HG02981 (cell line): ENCODE results near the gene KLHDC8A.
"Not testable (repeated sequence)": the region's sequence is repeated elsewhere in the genome, so short reads cannot be mapped to it uniquely, and the experiment has no call there.

Experiments used
- ATAC-seq: cut with Tn5 transposase; IDR thresholded peaks from one replicate; pipeline ENCODE4 v1.9.1; 2021; ENCODE audit warnings: mild to moderate bottlenecking, moderate library complexity; ENCODE audit not compliant: unreplicated experiment

The KLHDC8A gene

GRCh38 chr1:205298191-205298994, 58.3 kb downstream of the KLHDC8A start:
- no peak for ATAC-seq

DNA sequence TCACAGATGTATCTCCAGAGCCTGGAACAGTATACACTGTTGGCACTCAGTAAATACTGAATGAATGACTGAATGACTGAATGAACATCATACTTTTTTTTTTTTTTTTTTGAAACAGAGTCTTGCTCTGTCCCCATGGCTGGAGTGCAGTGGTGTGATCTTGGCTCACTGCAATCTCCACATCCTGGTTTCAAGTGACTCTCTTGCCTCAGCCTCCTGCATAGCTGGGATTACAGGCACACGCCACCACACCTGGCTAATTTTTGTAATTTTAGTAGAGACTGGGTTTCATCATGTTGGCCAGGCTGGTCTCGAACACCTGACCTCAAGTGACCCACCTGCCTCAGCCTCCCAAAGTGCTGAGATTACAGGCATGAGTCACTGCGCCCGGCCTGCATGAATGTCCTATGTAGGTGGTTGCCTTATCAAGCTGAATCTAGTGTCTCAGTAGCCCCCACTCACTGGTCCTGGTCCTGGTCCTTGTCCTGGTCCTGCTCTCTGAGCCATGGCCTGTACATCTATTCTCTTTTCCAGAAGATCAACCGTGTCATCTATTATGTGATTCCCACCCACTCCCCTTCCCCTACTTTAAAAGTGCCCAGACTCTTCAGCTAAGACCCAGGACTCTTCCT, 59.1 kb downstream of the KLHDC8A start:
- ATAC-seq, result not testable (repeated sequence)

GRCh38 chr1:205296154-205296553, 60.6 kb downstream of the KLHDC8A start:
- ATAC-seq, result no peak

GRCh38 chr1:205294934-205295333, 61.8 kb downstream of the KLHDC8A start:
- no peak for ATAC-seq

- ATAC-seq, result no peak
Measured at GRCh38 chr1:205294175-205294917, 62.4 kb downstream of the KLHDC8A start.

DNA sequence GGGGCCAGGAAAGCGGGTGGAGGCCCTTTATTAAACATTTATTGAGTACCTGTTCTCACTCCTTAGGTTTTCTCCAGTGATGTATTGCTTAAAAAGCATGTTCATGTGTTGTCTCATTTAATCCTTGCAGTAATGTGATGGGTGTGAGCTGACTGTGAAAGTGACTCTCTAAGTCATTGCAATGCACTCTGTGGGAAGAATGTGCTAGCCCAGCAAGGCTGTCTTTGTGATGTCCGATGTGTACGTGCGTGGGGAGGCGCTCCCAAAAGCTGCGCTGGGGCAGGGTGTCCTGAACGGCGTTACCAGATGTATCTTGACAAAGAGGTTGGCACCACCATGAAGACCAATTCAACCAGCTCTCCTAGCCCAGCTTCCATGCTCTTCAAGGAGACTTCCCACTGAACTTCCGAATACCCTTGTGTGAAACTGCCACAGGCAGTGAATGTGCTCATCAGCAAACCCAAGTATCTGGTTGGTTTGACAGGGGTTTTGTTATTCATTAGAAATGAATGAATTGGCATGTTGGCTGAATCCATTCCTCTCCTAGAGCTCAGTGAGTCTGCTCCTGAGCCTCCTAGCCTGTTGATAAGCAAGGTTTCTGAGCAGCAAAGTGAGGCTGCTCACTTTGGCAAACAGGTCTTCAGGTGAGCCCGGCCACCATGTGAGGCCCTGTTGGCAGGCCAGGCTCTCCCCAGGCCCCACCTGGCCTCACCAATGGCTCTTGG, 63.2 kb downstream of the KLHDC8A start:
- ATAC-seq, result no peak

GRCh38 chr1:205291596-205291995, 65.1 kb downstream of the KLHDC8A start:
- ATAC-seq, result no peak

GRCh38 chr1:205287767-205288559, 68.8 kb downstream of the KLHDC8A start:
- ATAC-seq, result peak; percentile 84

DNA sequence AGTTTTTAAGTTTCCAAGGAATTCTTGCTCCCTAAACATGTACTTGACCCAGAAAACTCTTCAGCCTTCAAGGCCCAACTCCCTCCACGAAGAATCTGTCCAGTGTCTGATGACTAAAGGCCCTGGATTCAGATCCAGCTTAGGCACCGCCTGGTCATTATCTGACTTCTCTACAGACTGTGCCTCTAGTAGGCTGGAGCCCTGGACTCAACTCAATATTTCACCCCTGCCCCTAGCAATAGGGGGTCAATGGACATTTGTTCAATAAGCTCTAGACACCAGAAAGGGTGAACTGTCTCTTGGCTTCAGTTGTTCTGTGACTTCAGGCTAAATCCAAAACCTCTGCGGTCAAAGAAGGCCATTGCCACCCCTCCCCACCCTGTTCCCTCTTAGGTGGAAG, 69.6 kb downstream of the KLHDC8A start:
- ATAC-seq, result no peak

- peak; percentile 28 for ATAC-seq
Measured at GRCh38 chr1:205286335-205286950, 70.3 kb downstream of the KLHDC8A start.
